Measurements from ENCODE around the gene CD2AP.

Gene CD2AP

DNA sequence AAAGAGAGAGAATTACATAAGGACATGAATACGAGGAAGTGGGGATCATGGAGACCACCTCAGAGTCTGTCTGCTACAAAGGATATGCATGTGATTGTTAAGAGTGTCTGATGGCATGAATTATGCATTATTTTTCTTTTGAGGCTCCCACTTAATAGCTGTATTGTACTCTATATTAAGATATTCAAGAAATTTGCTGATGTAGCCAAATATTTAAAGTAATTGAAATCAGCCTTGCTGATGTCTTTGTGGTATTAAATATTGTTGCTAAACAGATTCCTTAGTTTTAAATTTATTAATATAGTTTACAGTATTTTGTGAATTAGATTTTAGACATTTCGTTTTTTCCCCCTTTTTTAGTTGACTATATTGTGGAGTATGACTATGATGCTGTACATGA is 25.3 kb downstream of the CD2AP start:
- no peak for ATAC-seq
- TF ChIP-seq SNAI2 (CRISPR knock-in tag; IDR thresholded peaks at IDR 0.05) (no peak), OSR1 (CRISPR knock-in tag; IDR thresholded peaks at IDR 0.05) (no peak), ZFP3 (CRISPR knock-in tag; IDR thresholded peaks at IDR 0.05) (no peak), RARB (CRISPR knock-in tag; IDR thresholded peaks at IDR 0.05) (no peak), ZNF565 (CRISPR knock-in tag; conservative IDR thresholded peaks at IDR 0.05; ENCODE audit: low read depth) (no peak), ARNTL (CRISPR knock-in tag; IDR thresholded peaks at IDR 0.05; ENCODE audit: borderline replicate concordance, low read depth) (no peak), ESRRG (CRISPR knock-in tag; IDR thresholded peaks at IDR 0.05) (no peak), ZC3H10 (CRISPR knock-in tag; IDR thresholded peaks at IDR 0.05) (no peak), CSDC2 (CRISPR knock-in tag; IDR thresholded peaks at IDR 0.05) (no peak), ZNF70 (CRISPR knock-in tag; IDR thresholded peaks at IDR 0.05) (no peak), BACH2 (CRISPR knock-in tag; IDR thresholded peaks at IDR 0.05; ENCODE audit: borderline replicate concordance) (no peak), PPARA (CRISPR knock-in tag; IDR thresholded peaks at IDR 0.05; ENCODE audit: borderline replicate concordance) (no peak), TCF4 (CRISPR knock-in tag; IDR thresholded peaks at IDR 0.05; ENCODE audit: borderline replicate concordance) (no peak), ZFP30 (CRISPR knock-in tag; IDR thresholded peaks at IDR 0.05) (no peak), GLIS3 (CRISPR knock-in tag; IDR thresholded peaks at IDR 0.05) (no peak), TOX (CRISPR knock-in tag; IDR thresholded peaks at IDR 0.05; ENCODE audit: borderline replicate concordance) (no peak)
- TF ChIP-seq, protein P1, sequence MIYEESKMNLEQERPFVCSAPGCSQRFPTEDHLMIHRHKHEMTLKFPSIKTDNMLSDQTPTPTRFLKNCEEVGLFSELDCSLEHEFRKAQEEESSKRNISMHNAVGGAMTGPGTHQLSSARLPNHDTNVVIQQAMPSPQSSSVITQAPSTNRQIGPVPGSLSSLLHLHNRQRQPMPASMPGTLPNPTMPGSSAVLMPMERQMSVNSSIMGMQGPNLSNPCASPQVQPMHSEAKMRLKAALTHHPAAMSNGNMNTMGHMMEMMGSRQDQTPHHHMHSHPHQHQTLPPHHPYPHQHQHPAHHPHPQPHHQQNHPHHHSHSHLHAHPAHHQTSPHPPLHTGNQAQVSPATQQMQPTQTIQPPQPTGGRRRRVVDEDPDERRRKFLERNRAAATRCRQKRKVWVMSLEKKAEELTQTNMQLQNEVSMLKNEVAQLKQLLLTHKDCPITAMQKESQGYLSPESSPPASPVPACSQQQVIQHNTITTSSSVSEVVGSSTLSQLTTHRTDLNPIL (CRISPR knock-in tag; IDR thresholded peaks at IDR 0.05; ENCODE audit: low read depth) = no peak
- TF ChIP-seq, protein P2, sequence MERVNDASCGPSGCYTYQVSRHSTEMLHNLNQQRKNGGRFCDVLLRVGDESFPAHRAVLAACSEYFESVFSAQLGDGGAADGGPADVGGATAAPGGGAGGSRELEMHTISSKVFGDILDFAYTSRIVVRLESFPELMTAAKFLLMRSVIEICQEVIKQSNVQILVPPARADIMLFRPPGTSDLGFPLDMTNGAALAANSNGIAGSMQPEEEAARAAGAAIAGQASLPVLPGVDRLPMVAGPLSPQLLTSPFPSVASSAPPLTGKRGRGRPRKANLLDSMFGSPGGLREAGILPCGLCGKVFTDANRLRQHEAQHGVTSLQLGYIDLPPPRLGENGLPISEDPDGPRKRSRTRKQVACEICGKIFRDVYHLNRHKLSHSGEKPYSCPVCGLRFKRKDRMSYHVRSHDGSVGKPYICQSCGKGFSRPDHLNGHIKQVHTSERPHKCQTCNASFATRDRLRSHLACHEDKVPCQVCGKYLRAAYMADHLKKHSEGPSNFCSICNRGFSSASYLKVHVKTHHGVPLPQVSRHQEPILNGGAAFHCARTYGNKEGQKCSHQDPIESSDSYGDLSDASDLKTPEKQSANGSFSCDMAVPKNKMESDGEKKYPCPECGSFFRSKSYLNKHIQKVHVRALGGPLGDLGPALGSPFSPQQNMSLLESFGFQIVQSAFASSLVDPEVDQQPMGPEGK (CRISPR knock-in tag; IDR thresholded peaks at IDR 0.05; ENCODE audit: borderline replicate concordance) = no peak
- TF ChIP-seq, protein P3, sequence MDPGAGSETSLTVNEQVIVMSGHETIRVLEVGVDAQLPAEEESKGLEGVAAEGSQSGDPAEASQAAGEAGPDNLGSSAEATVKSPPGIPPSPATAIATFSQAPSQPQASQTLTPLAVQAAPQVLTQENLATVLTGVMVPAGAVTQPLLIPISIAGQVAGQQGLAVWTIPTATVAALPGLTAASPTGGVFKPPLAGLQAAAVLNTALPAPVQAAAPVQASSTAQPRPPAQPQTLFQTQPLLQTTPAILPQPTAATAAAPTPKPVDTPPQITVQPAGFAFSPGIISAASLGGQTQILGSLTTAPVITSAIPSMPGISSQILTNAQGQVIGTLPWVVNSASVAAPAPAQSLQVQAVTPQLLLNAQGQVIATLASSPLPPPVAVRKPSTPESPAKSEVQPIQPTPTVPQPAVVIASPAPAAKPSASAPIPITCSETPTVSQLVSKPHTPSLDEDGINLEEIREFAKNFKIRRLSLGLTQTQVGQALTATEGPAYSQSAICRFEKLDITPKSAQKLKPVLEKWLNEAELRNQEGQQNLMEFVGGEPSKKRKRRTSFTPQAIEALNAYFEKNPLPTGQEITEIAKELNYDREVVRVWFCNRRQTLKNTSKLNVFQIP (CRISPR knock-in tag; IDR thresholded peaks at IDR 0.05; ENCODE audit: borderline replicate concordance, low read depth) = no peak
- TF ChIP-seq, protein P4, sequence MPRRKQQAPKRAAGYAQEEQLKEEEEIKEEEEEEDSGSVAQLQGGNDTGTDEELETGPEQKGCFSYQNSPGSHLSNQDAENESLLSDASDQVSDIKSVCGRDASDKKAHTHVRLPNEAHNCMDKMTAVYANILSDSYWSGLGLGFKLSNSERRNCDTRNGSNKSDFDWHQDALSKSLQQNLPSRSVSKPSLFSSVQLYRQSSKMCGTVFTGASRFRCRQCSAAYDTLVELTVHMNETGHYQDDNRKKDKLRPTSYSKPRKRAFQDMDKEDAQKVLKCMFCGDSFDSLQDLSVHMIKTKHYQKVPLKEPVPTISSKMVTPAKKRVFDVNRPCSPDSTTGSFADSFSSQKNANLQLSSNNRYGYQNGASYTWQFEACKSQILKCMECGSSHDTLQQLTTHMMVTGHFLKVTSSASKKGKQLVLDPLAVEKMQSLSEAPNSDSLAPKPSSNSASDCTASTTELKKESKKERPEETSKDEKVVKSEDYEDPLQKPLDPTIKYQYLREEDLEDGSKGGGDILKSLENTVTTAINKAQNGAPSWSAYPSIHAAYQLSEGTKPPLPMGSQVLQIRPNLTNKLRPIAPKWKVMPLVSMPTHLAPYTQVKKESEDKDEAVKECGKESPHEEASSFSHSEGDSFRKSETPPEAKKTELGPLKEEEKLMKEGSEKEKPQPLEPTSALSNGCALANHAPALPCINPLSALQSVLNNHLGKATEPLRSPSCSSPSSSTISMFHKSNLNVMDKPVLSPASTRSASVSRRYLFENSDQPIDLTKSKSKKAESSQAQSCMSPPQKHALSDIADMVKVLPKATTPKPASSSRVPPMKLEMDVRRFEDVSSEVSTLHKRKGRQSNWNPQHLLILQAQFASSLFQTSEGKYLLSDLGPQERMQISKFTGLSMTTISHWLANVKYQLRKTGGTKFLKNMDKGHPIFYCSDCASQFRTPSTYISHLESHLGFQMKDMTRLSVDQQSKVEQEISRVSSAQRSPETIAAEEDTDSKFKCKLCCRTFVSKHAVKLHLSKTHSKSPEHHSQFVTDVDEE (CRISPR knock-in tag; IDR thresholded peaks at IDR 0.05) = no peak

DNA sequence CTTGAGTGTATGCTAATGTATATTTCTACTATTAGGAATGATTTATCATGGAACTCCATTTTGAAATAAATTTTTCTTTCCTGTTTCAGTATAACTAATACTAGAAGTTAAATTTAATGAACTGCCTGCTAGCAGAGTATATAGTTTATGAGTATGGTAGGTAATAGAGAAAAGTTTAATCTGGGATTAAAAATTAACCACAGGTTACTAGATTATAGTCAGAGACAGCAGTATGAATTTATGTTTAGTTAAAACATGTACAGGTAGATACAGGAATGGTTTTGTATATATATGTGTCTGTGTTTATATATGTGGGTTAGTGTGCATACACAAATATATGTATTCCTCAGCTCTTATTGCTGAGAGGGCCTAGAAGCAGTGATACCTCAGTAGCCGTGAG is 32.3 kb downstream of the CD2AP start:
- TF ChIP-seq ISL1 (CRISPR knock-in tag; IDR thresholded peaks at IDR 0.05) (no peak), ZNF70 (CRISPR knock-in tag; IDR thresholded peaks at IDR 0.05) (no peak), BACH2 (CRISPR knock-in tag; IDR thresholded peaks at IDR 0.05; ENCODE audit: borderline replicate concordance) (no peak), TOX (CRISPR knock-in tag; IDR thresholded peaks at IDR 0.05; ENCODE audit: borderline replicate concordance) (no peak), TCF4 (CRISPR knock-in tag; IDR thresholded peaks at IDR 0.05; ENCODE audit: borderline replicate concordance) (no peak), CSDC2 (CRISPR knock-in tag; IDR thresholded peaks at IDR 0.05) (no peak), ARNTL (CRISPR knock-in tag; IDR thresholded peaks at IDR 0.05; ENCODE audit: borderline replicate concordance, low read depth) (no peak), ZFP3 (CRISPR knock-in tag; IDR thresholded peaks at IDR 0.05) (no peak), SNAI2 (CRISPR knock-in tag; IDR thresholded peaks at IDR 0.05) (no peak), ZNF8 (CRISPR knock-in tag; IDR thresholded peaks at IDR 0.05) (no peak), ESRRG (CRISPR knock-in tag; IDR thresholded peaks at IDR 0.05) (no peak), ZC3H10 (CRISPR knock-in tag; IDR thresholded peaks at IDR 0.05) (no peak), GLIS3 (CRISPR knock-in tag; IDR thresholded peaks at IDR 0.05) (no peak), OSR1 (CRISPR knock-in tag; IDR thresholded peaks at IDR 0.05) (no peak), ZFP30 (CRISPR knock-in tag; IDR thresholded peaks at IDR 0.05) (no peak), ZNF565 (CRISPR knock-in tag; conservative IDR thresholded peaks at IDR 0.05; ENCODE audit: low read depth) (no peak)
- TF ChIP-seq, protein P1 (CRISPR knock-in tag; IDR thresholded peaks at IDR 0.05; ENCODE audit: low read depth) = no peak
- TF ChIP-seq, protein P2 (CRISPR knock-in tag; IDR thresholded peaks at IDR 0.05; ENCODE audit: borderline replicate concordance) = no peak
- TF ChIP-seq, protein P3 (CRISPR knock-in tag; IDR thresholded peaks at IDR 0.05; ENCODE audit: borderline replicate concordance, low read depth) = no peak
- TF ChIP-seq, protein P4 (CRISPR knock-in tag; IDR thresholded peaks at IDR 0.05) = no peak
- no peak for ATAC-seq

Measured in SK-N-SH treated with all-trans-retinoic acid at 6 μM for 48 hours (cell line).